Esophagus squamous epithelium (tissue), 5 donors: ENCODE measurements around the gene PPP1CC. TPM values are rescaled to one million over a fixed set of nuclear protein-coding genes. Genes with fewer than 3 reads are reported as not detected.

Experiments used
- DNase-seq: peaks from one replicate; lab custom pipeline; 2025; lab: John Stamatoyannopoulos, UW
- H3K27ac ChIP-seq, 4 donors: fragments of 200-600 bp; sonication (generic); one replicate each; pipeline ENCODE4 v1.5.1; 2016 to 2019; ENCODE audit warnings: mild to moderate bottlenecking in 1 of 4
- H3K27me3 ChIP-seq, 4 donors: fragments of 200-600 bp; sonication (generic); 1 replicate in 3 of 4; 2 replicates in 1 of 4; pipeline versions ENCODE4 v1.5.1 to v1.6.0; 2017 to 2021; ENCODE audit warnings: antibody characterized with exemption in 1 of 4
- H3K36me3 ChIP-seq, 3 donors: fragments of 200-600 bp; sonication (generic); one replicate each; pipeline ENCODE4 v1.5.1; 2016 to 2019
- H3K4me1 ChIP-seq, 3 donors: fragments of 200-600 bp; sonication (generic); one replicate each; pipeline ENCODE4 v1.5.1; 2017 to 2019
- H3K4me3 ChIP-seq, 4 donors: fragments of 200-600 bp; sonication (generic); 1 replicate in 3 of 4; 2 replicates in 1 of 4; pipeline ENCODE4 v1.5.1; 2016 to 2019; ENCODE audit warnings: mild to moderate bottlenecking in 2 of 4, moderate library complexity in 1 of 4
- H3K9me3 ChIP-seq, 3 donors: fragments of 200-600 bp; sonication (generic); one replicate each; pipeline ENCODE4 v1.5.1; 2016 to 2019
- POLR2A ChIP-seq, 4 donors: fragments of 450-650 bp; IDR thresholded peaks; one replicate each; pipeline ENCODE4 v1.6.1; 2017; ENCODE audit warnings: antibody characterized with exemption in 4 of 4, mild to moderate bottlenecking in 4 of 4, moderate library complexity in 3 of 4
- WGBS, 2 donors: methylation state at CpG; one replicate each; pipeline ENCODE4 v1.1.5; 2018; 5-methylcytosine and 5-hydroxymethylcytosine counted together
- intact Hi-C: fragments of 100-400 bp; cut with DNase I; formaldehyde crosslinking; loops from one replicate; pipeline ENCODE4 v1.15.0; 2022
- total RNA-seq, 4 donors: library from RNA; depleted of rRNA; stranded (reverse); fragments of >200 nt; gene quantifications; one replicate each; pipeline ENCODE4 v1.1.0, GENCODE V29; 2016
- TF ChIP-seq, protein P1 (sequence below), 6 experiments: fragments of 450-650 bp in 4 of 6; fragments of 200-600 bp in 2 of 6; sonication (generic) in 2 of 6; IDR thresholded peaks; one replicate each; pipeline ENCODE4 v1.5.1; 2016 to 2019; ENCODE audit warnings: antibody characterized with exemption in 6 of 6, mild to moderate bottlenecking in 4 of 6, moderate library complexity in 4 of 6
- donor health status: DM: yes; HTN: yes; CAD: no.

The PPP1CC gene
- total RNA-seq, 4 donors from 2014 or later: 55.3 to 127 (median 114) TPM

DNA sequence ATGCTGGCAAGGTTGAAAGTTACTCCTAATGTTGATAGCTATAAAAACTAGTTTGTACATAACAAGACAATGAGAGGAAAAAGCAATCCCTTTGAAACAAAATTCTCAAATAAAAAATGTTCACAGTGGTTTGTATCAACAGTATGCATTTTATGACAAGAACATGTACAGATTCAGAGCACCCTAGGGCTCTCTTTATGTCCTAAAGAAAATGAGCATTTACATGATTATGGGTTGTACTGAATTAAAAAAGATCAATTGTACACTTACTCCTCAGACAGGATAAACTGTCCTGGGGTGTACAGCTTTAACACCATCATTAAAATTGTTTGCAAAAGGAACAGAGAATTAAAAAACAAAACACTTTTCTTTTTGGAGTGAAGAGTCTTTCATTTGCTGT is 22.2 kb downstream of the PPP1CC start:
- intact Hi-C loops: no loop called here
- no peaks in the 10 kb centered on the region for H3K27me3 ChIP-seq

GRCh38 chr12:110718222-110718908 is 24.3 kb downstream of the PPP1CC start:
- H3K36me3 ChIP-seq: peaks cover 4 to 68% (median 37%) of the 10 kb centered on the region in 3 donors
- no peaks in the 10 kb centered on the region for H3K4me1 ChIP-seq
- no peaks in the 10 kb centered on the region for H3K9me3 ChIP-seq
- intact Hi-C loops: no loop called here
- WGBS, 2 donors: 85 to 88% methylated on average over 7 of the region's 7 CpGs
- TF ChIP-seq POLR2A (IDR thresholded peaks at IDR 0.05): no peak
- TF ChIP-seq, protein P1, sequence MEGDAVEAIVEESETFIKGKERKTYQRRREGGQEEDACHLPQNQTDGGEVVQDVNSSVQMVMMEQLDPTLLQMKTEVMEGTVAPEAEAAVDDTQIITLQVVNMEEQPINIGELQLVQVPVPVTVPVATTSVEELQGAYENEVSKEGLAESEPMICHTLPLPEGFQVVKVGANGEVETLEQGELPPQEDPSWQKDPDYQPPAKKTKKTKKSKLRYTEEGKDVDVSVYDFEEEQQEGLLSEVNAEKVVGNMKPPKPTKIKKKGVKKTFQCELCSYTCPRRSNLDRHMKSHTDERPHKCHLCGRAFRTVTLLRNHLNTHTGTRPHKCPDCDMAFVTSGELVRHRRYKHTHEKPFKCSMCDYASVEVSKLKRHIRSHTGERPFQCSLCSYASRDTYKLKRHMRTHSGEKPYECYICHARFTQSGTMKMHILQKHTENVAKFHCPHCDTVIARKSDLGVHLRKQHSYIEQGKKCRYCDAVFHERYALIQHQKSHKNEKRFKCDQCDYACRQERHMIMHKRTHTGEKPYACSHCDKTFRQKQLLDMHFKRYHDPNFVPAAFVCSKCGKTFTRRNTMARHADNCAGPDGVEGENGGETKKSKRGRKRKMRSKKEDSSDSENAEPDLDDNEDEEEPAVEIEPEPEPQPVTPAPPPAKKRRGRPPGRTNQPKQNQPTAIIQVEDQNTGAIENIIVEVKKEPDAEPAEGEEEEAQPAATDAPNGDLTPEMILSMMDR (IDR thresholded peaks at IDR 0.05): no peak
- H3K4me3 ChIP-seq: no peak overlapping the region
- DNase-seq: no peak
- H3K27ac ChIP-seq: no peak overlapping the region
- H3K27me3 ChIP-seq: no peaks in the 10 kb centered on the region

More for the DNA sequence above, 22.2 kb downstream of the PPP1CC start:
- no peaks in the 10 kb centered on the region for H3K9me3 ChIP-seq
- H3K4me3 ChIP-seq: no peak overlapping the region
- TF ChIP-seq, protein P1 (IDR thresholded peaks at IDR 0.05): no peak
- TF ChIP-seq POLR2A (IDR thresholded peaks at IDR 0.05): no peak
- no peak overlapping the region for H3K27ac ChIP-seq
- H3K36me3 ChIP-seq: peaks cover 4 to 89% (median 45%) of the 10 kb centered on the region in 3 donors
- H3K4me1 ChIP-seq: no peaks in the 10 kb centered on the region
- no peak for DNase-seq

- TF ChIP-seq, protein P1 (IDR thresholded peaks at IDR 0.05): no peak
- TF ChIP-seq POLR2A (IDR thresholded peaks at IDR 0.05): no peak
- H3K9me3 ChIP-seq: no peaks in the 10 kb centered on the region
- H3K4me1 ChIP-seq: no peaks in the 10 kb centered on the region
- DNase-seq: no peak
- intact Hi-C loops: no loop called here
- no peak overlapping the region for H3K27ac ChIP-seq
- 83 to 88% methylated on average over 3 of the region's 3 CpGs for whole genome bisulfite sequencing, 2 donors
- H3K36me3 ChIP-seq: peaks cover 4 to 55% (median 30%) of the 10 kb centered on the region in 3 donors
- H3K4me3 ChIP-seq: no peak overlapping the region
- no peaks in the 10 kb centered on the region for H3K27me3 ChIP-seq
These were observed 25.7 kb downstream of the PPP1CC start for GRCh38 chr12:110717037-110717436.

GRCh38 chr12:110708917-110709316 is 33.8 kb downstream of the PPP1CC start:
- intact Hi-C loops: no loop called here
- H3K36me3 ChIP-seq: peaks cover 0 to 6% (median 0%) of the 10 kb centered on the region in 3 donors
- H3K4me3 ChIP-seq: no peak overlapping the region
- no peak overlapping the region for H3K27ac ChIP-seq
- no peaks in the 10 kb centered on the region for H3K27me3 ChIP-seq
- DNase-seq: no peak
- no peak for TF ChIP-seq POLR2A (IDR thresholded peaks at IDR 0.05)
- TF ChIP-seq, protein P1 (IDR thresholded peaks at IDR 0.05): no peak
- no peaks in the 10 kb centered on the region for H3K9me3 ChIP-seq
- H3K4me1 ChIP-seq: no peaks in the 10 kb centered on the region
- 95 to 97% methylated on average over 4 of the region's 4 CpGs for WGBS, 2 donors

DNA sequence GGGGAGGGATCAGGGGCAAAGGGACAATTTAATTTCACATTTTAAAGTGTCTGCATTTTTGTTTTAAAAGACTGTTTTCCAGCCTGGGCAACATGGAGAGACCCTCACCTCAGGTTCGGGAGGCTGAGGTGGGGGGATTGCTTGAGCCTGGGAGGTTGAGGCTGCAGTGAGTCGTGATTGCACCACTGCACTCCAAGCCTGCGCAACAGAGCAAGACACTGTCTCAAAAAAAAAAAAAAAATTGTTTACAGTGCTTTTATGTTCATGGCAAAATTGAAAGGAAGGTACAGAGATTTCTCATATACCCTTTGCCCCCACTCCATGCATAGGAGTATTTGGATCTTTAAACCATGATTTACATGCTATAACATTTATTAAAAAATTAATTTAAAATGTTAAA is 37.4 kb downstream of the PPP1CC start:
- H3K27me3 ChIP-seq: no peaks in the 10 kb centered on the region
- H3K4me1 ChIP-seq: no peaks in the 10 kb centered on the region
- TF ChIP-seq POLR2A (IDR thresholded peaks at IDR 0.05): no peak
- TF ChIP-seq, protein P1 (IDR thresholded peaks at IDR 0.05): no peak
- H3K9me3 ChIP-seq: no peaks in the 10 kb centered on the region
- H3K27ac ChIP-seq: no peak overlapping the region
- no peak for DNase-seq
- H3K4me3 ChIP-seq: no peak overlapping the region
- H3K36me3 ChIP-seq: no peaks in the 10 kb centered on the region
- 43 to 47% methylated on average over 3 of the region's 3 CpGs for WGBS, 2 donors
- intact Hi-C loops: no loop called here
